A673 (cell line): ENCODE data around the gene DNAI7.

Experiments used
- CTCF ChIP-seq: fragments of 300-800, 200-600 bp; sonication (generic); conservative IDR thresholded peaks from 2 replicates; pipeline ENCODE4 v1.5.1; 2017; ENCODE audit warnings: low read depth, mild to moderate bottlenecking, antibody characterized with exemption, low read length, moderate library complexity, mixed read lengths
- EZH2 ChIP-seq: fragments of 200-600 bp; sonication (generic); IDR thresholded peaks from 2 replicates; pipeline ENCODE4 v1.6.1; 2017; ENCODE audit warnings: borderline replicate concordance, low read depth, mild to moderate bottlenecking, mixed read lengths, antibody characterized with exemption, low read length; ENCODE audit not compliant: poor library complexity, severe bottlenecking

- TF ChIP-seq CTCF (no peak), EZH2 (no peak)
Measured at GRCh38 chr12:25110260-25110659, 84.7 kb downstream of the DNAI7 start.
